ENCODE results near the gene GABARAPL1.

GRCh38 chr12:10268037-10268436 is 55.4 kb downstream of the GABARAPL1 start:
- TF ChIP-seq, protein P1, sequence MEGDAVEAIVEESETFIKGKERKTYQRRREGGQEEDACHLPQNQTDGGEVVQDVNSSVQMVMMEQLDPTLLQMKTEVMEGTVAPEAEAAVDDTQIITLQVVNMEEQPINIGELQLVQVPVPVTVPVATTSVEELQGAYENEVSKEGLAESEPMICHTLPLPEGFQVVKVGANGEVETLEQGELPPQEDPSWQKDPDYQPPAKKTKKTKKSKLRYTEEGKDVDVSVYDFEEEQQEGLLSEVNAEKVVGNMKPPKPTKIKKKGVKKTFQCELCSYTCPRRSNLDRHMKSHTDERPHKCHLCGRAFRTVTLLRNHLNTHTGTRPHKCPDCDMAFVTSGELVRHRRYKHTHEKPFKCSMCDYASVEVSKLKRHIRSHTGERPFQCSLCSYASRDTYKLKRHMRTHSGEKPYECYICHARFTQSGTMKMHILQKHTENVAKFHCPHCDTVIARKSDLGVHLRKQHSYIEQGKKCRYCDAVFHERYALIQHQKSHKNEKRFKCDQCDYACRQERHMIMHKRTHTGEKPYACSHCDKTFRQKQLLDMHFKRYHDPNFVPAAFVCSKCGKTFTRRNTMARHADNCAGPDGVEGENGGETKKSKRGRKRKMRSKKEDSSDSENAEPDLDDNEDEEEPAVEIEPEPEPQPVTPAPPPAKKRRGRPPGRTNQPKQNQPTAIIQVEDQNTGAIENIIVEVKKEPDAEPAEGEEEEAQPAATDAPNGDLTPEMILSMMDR (IDR thresholded peaks at IDR 0.05) = no peak
- TF ChIP-seq YY1 (IDR thresholded peaks at IDR 0.05; ENCODE audit: low read depth) (no peak), FOXM1 (IDR thresholded peaks at IDR 0.05; ENCODE audit: low read depth) (no peak), FOXJ3 (CRISPR knock-in tag; IDR thresholded peaks at IDR 0.05) (no peak), GATA2 (CRISPR knock-in tag; IDR thresholded peaks at IDR 0.05) (peak; percentile 22; the same call in 1 of the 2 replicates), NRF1 (IDR thresholded peaks at IDR 0.05; ENCODE audit: low read depth, low read length) (no peak), ZBTB33 (IDR thresholded peaks at IDR 0.05; ENCODE audit: borderline replicate concordance, low read depth) (no peak), GABPA (IDR thresholded peaks at IDR 0.05; ENCODE audit: low read depth) (no peak)
- TF ChIP-seq, protein P2, sequence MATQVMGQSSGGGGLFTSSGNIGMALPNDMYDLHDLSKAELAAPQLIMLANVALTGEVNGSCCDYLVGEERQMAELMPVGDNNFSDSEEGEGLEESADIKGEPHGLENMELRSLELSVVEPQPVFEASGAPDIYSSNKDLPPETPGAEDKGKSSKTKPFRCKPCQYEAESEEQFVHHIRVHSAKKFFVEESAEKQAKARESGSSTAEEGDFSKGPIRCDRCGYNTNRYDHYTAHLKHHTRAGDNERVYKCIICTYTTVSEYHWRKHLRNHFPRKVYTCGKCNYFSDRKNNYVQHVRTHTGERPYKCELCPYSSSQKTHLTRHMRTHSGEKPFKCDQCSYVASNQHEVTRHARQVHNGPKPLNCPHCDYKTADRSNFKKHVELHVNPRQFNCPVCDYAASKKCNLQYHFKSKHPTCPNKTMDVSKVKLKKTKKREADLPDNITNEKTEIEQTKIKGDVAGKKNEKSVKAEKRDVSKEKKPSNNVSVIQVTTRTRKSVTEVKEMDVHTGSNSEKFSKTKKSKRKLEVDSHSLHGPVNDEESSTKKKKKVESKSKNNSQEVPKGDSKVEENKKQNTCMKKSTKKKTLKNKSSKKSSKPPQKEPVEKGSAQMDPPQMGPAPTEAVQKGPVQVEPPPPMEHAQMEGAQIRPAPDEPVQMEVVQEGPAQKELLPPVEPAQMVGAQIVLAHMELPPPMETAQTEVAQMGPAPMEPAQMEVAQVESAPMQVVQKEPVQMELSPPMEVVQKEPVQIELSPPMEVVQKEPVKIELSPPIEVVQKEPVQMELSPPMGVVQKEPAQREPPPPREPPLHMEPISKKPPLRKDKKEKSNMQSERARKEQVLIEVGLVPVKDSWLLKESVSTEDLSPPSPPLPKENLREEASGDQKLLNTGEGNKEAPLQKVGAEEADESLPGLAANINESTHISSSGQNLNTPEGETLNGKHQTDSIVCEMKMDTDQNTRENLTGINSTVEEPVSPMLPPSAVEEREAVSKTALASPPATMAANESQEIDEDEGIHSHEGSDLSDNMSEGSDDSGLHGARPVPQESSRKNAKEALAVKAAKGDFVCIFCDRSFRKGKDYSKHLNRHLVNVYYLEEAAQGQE (IDR thresholded peaks at IDR 0.05; ENCODE audit: low read depth, low read length) = no peak

Measured in SK-N-SH (cell line).